Measurements from ENCODE around the gene PCSK1N. TPM values are rescaled to one million over a fixed set of nuclear protein-coding genes. Genes with fewer than 3 reads are reported as not detected.

The PCSK1N gene
- total and polyA plus RNA-seq, 9 of the 15 experiments (the other 6 are each of a cell fraction or from before 2014, with no cell fraction given), result 0.07 to 0.55 (median 0.54) TPM; not detected in 6

DNA sequence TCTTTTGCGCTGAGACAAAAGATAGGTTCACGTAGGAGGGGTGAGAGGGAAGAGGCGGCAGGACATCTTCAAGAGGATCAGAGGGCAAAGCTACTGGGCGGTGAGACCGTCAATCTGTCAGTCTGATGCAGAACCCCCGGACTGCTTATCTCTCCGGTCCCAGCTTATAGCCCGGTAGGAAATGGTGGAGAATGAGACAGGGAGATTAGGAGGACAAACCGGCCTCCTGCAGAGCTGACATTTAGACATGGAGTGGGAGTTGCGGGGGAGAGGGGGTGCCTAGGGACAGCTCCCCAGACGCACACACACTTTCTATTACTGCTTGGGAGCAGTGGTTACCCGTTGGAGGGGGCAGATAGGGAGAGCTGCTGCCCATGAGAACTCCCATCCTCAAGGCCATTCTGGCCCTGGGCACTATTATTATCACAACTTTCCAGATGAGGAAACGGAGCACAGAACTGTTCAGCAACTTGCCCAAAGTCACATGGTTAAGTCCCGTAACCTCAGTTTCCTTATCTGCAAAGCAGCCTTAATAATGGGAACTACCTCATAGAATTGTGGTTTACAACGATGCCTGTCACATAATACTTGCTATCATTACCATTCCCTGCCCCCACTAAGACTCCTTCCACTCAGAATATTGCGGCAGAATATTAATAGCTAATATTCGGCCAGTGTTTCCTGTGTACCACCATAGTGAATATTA lies 34.7 kb downstream of the PCSK1N start (continued):
- no peak for TF ChIP-seq ZNF76 (CRISPR knock-in tag; IDR thresholded peaks at IDR 0.05; ENCODE audit: borderline replicate concordance)
- TF ChIP-seq, protein P1, sequence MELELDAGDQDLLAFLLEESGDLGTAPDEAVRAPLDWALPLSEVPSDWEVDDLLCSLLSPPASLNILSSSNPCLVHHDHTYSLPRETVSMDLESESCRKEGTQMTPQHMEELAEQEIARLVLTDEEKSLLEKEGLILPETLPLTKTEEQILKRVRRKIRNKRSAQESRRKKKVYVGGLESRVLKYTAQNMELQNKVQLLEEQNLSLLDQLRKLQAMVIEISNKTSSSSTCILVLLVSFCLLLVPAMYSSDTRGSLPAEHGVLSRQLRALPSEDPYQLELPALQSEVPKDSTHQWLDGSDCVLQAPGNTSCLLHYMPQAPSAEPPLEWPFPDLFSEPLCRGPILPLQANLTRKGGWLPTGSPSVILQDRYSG (tag; conservative IDR thresholded peaks at IDR 0.05; ENCODE audit: low read depth), result no peak; the same call in 1 of the 2 replicates
- TF ChIP-seq NFIX (CRISPR knock-in tag; IDR thresholded peaks at IDR 0.05; ENCODE audit: low read depth), result no peak
- TF ChIP-seq MCM7 (IDR thresholded peaks at IDR 0.05), result no peak
- no peak; the same call in 1 of the 2 replicates for TF ChIP-seq ZNF316 (IDR thresholded peaks at IDR 0.05)
- no peak for TF ChIP-seq SRSF3 (IDR thresholded peaks at IDR 0.05; ENCODE audit: insufficient read depth, low read length)
- TF ChIP-seq, protein P2, sequence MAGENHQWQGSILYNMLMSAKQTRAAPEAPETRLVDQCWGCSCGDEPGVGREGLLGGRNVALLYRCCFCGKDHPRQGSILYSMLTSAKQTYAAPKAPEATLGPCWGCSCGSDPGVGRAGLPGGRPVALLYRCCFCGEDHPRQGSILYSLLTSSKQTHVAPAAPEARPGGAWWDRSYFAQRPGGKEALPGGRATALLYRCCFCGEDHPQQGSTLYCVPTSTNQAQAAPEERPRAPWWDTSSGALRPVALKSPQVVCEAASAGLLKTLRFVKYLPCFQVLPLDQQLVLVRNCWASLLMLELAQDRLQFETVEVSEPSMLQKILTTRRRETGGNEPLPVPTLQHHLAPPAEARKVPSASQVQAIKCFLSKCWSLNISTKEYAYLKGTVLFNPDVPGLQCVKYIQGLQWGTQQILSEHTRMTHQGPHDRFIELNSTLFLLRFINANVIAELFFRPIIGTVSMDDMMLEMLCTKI (IDR thresholded peaks at IDR 0.05; ENCODE audit: partially characterized antibody), result no peak
- TF ChIP-seq MEF2D (tag; conservative IDR thresholded peaks at IDR 0.05; ENCODE audit: low read depth), result peak; percentile 86
- TF ChIP-seq ZNF584 (CRISPR knock-in tag; IDR thresholded peaks at IDR 0.05; ENCODE audit: low read depth), result 0 out of 2 replicates have a peak, but pooled peaks have one; percentile 48
- TF ChIP-seq ZNF146 (CRISPR knock-in tag; IDR thresholded peaks at IDR 0.05; ENCODE audit: unreplicated experiment), result no peak
- no peak for TF ChIP-seq ZNF263 (CRISPR knock-in tag; IDR thresholded peaks at IDR 0.05; ENCODE audit: borderline replicate concordance)
- peak in 1 of 3 experiments; percentile 75; a peak in 2 of 6 replicates for TF ChIP-seq ZBTB11 (CRISPR knock-in tag; IDR thresholded peaks at IDR 0.05)
- TF ChIP-seq FUS (optimal IDR thresholded peaks at IDR 0.05; ENCODE audit: low read depth, low read length), result no peak
- TF ChIP-seq SRSF1 (IDR thresholded peaks at IDR 0.05; ENCODE audit: low read depth, low read length), result no peak
- TF ChIP-seq KLF1 (tag; IDR thresholded peaks at IDR 0.05), result peak; percentile 50; the same call in 1 of the 2 replicates
- TF ChIP-seq PATZ1 (CRISPR knock-in tag; IDR thresholded peaks at IDR 0.05; ENCODE audit: borderline replicate concordance), result no peak
- no peak for TF ChIP-seq ZNF696 (CRISPR knock-in tag; conservative IDR thresholded peaks at IDR 0.05)
- no peak for TF ChIP-seq MED1 (CRISPR knock-in tag; IDR thresholded peaks at IDR 0.05; ENCODE audit: borderline replicate concordance)
- 0 out of 2 replicates have a peak, but pooled peaks have one; percentile 1 for TF ChIP-seq MAFF (IDR thresholded peaks at IDR 0.05; ENCODE audit: low read length)
- TF ChIP-seq ZNF324 (CRISPR knock-in tag; IDR thresholded peaks at IDR 0.05), result no peak

Measured in K562 (cell line).